ENCODE measurements around the gene ACSF3.

DNA sequence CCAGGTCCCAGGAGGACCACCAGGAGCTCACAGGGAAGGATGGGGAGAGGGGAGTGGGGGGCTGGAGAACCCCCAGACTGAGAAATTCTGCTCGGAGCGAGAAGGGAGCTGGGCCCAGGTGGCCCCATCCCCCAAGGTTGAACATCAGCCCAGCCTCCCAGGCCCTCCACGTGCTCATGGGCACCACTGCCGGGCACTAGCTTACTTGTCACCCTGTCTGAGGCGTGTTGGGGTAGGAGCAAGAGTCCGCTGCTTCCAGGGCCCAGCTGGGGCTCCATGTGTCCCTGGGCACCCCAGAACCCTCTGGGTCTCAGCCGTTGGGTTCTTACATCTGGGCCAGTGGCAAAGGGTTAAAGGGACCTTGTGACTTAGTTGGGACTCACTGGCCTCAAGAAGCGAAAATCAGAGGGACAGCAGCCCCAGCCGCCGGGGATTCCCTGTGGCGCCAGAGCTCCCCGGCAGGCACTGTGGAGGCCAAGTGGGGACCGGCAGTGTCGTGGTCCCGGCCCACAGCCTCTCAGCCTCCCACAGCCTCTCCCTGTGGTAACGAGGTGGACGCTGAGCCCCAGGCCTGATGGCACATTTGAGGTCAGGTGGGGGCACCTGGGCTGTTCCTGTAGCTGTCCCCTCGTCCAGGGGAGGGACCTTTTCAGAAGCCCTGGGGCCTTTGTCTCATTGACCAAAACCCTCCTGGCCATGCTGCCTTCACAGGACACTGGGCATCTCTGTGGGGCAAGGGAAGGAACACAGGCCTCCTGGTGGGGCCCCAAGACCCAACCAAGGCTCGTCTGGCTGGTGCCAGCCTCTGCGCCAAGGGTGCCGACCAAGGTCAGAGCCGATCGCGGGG is 44.2 kb downstream of the ACSF3 start:
- TF ChIP-seq, protein P1, sequence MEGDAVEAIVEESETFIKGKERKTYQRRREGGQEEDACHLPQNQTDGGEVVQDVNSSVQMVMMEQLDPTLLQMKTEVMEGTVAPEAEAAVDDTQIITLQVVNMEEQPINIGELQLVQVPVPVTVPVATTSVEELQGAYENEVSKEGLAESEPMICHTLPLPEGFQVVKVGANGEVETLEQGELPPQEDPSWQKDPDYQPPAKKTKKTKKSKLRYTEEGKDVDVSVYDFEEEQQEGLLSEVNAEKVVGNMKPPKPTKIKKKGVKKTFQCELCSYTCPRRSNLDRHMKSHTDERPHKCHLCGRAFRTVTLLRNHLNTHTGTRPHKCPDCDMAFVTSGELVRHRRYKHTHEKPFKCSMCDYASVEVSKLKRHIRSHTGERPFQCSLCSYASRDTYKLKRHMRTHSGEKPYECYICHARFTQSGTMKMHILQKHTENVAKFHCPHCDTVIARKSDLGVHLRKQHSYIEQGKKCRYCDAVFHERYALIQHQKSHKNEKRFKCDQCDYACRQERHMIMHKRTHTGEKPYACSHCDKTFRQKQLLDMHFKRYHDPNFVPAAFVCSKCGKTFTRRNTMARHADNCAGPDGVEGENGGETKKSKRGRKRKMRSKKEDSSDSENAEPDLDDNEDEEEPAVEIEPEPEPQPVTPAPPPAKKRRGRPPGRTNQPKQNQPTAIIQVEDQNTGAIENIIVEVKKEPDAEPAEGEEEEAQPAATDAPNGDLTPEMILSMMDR (IDR thresholded peaks at IDR 0.05): no peak
- no peak for TF ChIP-seq EP300 (IDR thresholded peaks at IDR 0.05)
- TF ChIP-seq POLR2A (IDR thresholded peaks at IDR 0.05): no peak

Data from upper lobe of left lung (tissue), 4 donors.